ENCODE results near the gene DIPK1A.

DIPK1A gene

DNA sequence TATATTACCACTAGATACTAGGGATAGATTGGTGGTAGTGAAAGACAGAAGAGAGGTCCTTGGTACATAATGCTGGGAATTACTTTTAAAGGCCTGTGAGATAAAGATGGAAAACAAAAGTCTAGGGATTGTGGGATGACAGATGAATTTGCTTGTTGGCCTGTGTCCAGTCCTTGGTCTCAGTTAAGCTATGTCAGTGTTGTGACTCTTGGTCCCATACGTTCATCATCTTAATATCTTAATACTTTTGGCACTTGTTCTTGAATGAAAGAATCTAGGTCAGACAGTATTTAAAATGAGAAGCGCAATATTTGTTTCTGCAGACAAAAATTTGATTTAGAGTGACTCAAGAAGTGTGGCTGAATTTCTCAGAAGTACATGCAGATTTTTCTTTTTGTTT lies 121.8 kb downstream of the DIPK1A start:
- no peak for DNase-seq

DNA sequence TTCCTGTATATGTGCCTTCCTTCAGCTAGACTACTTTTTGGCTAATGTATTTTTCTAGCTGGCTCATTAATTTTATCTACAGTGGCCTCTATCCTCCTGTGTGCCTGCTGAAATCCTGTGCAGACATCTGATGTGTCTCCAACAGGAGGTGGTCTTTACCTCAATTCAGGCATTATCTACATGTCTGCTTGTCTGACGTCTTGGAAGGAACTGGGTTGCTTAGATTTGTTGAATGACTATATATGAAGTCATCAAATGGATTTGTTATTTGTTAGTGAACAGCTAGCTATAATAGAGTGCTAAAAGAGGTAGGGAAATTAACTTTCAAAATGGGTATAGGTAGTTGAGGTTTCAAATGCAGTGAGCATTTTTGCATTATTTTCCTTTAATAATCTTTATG lies 122.7 kb downstream of the DIPK1A start:
- no peak for DNase-seq

DNA sequence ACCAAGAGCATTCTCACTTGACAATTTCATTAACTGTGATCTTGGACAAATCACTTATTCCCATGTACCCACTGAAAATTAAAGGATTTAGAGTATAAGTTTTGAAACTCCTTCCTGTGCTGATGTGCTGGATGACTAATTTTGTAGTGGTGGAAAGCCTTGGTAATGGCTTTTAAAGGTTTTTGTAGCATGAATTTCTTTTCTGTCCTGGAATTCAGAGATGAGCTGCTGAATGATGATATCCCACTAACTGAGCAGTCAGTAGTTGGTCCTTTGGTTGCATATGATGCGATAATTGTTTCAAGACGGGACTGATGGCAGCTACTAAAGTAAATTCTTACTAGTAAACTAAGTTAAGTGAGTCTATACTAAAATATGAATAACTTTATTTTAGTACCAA lies 124.2 kb downstream of the DIPK1A start:
- DNase-seq, result no peak

DNA sequence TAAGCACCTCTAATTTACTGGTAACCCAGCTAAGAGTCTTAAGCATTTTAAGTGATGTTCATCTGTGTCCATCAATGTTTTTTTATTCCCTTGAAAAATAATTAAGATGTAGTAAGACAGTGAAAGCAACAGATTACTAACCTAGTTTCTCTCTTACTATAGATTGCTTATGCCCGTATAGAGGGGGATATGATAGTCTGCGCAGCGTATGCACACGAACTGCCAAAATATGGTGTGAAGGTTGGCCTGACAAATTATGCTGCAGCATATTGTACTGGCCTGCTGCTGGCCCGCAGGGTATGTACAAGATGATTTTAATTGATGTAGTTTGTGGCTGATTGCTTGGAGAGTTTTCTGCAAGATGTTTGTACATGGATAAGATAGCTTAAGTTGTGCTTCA lies 126.6 kb downstream of the DIPK1A start:
- no peak for DNase-seq

DNA sequence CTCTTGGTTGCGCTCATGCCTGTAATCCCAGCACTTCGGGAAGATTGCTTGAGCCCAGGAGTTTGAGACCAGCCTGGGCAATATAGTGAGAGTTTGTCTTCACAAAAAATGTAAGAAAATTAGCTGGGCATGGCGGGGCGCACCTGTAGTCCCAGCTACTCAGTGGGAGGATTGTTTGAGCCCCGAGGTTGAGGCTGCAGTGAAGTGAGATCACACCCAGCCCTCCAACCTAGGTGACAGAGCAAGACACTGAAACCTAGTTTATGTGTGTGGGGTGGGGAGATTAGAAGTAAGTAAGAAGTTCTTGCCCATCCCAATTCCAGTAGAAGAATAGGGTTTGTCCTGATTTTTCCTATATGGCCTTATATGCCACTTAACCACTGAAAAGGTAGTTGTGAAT lies 127.4 kb downstream of the DIPK1A start:
- DNase-seq, result no peak

DNA sequence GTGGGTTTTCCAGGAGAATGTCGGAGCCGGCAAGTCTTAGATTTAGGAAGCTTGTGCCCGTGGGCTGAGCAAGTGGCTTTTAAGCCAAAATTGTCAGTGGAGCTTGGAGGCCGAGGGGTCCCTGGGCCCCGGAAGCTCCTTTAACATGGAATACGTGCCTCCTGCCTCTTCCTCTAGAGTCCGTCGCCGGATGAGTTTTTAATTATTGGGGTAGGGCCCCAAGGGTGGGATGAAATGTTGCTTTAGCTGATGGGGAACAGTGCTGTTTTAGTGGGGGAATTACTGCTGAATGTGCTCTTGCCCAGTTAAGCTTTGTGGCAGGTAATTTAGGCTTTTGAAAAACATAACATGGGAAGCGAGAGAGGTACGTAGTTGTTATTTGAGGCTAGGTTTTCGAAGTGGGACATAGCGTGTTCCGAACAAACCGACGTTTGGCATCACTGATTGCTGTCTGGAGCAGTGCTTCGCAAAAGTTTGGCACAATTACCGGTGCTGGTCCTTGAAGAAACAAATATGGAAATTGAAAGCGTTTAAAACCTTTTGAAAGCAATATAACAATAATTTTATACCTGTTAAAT lies 128.6 kb downstream of the DIPK1A start:
- peak in 1 of 14 donors; percentile 41 for DNase-seq

DNA sequence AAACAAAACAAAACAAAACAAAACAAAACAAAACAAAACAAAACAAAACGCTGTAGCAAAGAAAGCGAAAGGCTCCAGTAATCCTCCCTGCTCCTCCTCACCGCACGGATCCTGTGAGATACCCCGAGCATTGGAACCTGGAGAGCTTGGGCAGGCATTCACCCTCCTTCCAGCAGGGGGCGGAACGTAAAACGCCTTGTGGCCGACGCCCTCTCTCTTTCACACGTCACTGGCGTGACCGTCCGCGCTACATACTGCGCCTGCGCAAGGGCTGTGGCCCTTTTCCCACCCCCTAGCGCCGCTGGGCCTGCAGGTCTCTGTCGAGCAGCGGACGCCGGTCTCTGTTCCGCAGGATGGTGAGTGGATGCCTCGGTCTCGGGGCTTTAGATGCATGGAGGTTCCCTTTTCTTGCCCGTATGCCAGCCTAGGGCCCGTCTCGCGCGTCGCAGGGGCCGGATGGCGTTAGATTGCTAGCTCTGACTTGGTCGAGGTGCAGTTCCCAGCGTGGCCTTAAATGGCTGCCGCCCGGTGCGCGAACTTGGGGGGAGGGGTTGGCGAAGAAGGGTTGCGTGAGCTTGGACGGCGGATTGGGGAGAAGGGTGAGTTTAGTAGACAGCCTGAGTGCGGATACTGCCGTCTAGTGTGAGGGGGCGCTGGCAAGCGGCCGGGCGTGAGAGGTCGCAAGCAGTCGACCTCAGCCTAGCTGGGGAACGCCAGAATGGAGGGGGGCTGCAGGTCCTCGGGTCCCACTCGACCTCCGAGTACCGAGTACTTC lies 129.3 kb downstream of the DIPK1A start, which contains the start of gene RPL5:
TSS of gene RPL5 (plus strand) at position 279 of the 775 bp plus-strand sequence. CDS start at position 354, 75 bp downstream.
- DNase-seq, result peak; percentile 73 to 99 (median 94)

DNA sequence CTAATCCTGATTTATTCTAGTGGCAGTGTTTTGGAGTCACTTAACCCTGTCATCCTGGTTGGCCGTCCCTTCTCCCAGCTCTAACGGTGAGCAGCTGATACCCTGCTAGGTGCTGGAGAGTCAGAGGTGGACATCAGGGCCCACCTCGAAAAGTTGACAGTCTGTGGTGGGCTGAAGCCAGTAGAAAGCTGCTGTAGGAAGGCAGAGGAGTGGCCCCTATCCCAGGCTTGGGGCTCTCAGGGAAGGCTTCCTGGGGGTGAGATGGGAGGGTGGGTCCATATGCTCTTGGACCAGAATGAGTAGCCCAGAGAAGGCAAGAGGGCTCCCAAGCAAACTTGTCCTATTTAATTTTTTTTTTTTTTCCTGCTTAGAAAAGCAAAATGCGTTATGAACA lies 129.9 kb downstream of the DIPK1A start:
- DNase-seq, result peak in 1 of 14 donors; percentile 33

DNA sequence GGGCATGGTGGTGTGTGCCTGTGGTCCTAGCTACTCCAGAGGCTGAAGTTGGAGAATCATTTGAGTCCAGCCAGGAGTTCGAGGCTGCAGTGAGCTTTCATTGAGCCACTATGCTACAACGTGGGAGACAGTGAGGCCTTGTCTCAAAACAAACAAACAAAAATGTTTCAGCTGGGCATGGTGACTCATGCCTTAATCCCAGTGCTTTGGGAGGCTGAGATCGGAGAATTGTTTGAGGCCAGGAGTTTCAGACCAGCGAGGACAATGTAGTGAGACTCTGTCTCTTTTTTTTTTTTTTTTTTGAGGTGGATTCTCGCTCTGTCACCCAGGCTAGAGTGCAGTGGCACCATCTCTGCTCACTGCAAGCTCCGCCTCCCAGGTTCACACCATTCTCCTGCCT lies 134.5 kb downstream of the DIPK1A start:
- DNase-seq, result no peak

DNA sequence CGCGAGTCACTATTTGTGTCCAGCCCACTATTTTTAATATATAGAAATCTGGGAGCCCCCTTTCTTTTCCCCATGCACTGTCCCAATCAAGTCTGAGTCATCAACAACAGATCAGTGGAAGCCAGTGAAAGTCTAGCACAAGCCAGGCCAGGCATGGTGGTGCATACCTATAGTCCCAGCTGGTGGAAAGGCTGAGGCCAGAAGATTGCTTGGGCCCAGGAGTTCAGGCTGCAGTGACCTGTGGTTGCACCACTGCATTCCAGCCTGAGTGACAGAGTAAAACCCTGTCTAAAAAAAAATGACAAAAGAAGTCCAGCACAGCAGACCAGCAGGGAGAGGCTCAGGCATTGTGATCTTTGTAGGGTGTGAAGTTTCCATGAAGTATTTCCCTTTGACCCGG lies 138.4 kb downstream of the DIPK1A start:
- DNase-seq, result no peak

DNA sequence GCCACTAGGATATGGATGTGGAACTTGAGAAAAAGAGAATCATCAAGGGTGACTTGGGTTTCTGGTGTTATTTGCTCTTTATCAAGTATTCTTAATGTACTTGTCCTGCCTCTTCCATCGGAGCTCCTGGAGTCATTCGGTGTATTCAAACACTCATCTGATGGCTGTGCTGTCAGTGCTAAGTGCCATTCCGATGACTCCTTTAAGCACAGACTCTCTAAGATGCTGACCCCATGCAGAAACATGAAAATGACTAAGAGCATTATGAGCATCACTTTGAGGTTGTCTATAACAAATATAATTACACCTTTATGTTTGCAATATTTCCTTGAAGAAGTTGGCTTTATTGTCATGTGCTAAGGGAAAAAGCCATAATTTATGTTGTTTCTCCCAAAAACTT lies 140.7 kb downstream of the DIPK1A start:
- DNase-seq, result no peak

DNA sequence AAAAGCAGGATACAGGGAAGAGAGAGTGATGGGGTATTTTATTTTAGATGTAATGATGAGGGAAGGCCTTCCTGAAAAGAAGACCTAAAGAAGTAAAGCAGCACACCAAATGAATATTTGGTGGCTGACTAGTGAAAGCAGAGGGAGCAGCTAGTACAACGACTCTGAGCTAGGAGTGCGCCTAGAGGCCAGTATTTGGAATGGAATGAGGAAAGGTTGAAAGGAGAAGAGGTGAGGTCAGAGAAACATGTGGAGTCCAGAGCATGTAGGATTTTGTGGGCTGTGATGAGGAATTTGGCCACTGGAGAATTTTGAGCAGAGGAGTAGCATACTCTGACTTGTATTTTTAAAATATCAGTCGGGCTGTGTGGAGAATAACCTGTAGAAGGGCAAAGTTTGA lies 141.2 kb downstream of the DIPK1A start:
- no peak for DNase-seq

DNA sequence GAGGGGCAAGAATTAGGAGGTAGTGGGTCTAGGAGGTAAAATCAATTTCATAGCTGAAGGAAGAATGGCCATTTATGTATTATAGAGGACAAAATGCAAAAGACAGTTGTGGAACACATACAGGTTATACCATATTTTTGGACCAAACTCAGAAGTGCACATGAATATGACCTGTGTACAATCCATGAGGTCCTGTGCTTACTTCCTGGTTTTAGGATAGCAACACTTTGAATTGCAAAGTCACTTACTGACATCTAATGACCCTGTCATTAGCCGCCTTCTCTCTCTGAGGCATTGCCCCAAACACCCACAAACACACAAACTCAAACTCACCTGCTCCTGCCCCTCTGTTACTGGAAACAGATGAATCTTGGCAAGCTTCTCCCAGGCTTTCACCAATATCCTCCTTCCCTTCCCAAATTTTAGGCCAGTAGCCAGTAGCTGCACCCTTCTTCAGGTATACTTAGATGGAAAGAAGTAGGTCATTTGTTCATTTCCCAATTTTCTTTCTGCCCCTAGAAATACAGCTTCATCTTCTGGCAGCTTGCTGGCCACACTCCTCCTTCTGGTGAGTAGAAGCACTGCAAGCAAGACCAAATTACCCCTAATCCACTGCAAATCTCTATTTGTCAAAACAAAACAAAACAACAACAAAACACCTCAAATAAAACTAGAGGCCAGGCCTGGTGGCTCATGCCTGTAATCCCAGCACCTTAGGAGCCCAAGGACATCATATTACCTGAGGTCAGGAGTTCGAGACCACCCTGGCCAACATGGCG lies 143.1 kb downstream of the DIPK1A start:
- DNase-seq, result no peak

DNA sequence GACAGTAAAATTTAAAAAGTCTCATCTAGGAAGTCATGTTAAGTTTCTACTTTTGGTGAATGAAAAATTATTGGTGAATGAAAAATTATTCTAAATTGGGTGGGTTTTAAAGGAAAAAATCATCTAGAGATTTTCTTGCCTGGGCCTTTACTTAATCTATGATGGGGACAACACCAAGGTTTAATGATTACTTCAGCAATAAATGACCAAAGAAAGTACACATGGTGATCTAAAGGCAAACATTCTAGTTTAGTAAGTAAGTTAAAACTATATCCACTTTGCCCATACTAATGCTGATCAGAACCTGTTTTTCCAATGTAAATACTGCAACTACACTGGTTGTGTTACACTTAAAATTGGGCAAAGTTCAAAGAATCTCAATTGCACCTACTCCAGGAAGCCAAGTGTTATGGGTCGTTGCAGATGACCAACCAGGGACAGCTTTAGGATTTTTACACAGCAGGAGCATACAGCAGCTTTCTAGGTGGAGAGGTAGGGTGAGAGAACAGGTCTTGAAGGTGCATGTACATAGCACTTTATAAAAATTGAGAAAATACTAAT lies 144.0 kb downstream of the DIPK1A start:
- DNase-seq, result no peak

DNA sequence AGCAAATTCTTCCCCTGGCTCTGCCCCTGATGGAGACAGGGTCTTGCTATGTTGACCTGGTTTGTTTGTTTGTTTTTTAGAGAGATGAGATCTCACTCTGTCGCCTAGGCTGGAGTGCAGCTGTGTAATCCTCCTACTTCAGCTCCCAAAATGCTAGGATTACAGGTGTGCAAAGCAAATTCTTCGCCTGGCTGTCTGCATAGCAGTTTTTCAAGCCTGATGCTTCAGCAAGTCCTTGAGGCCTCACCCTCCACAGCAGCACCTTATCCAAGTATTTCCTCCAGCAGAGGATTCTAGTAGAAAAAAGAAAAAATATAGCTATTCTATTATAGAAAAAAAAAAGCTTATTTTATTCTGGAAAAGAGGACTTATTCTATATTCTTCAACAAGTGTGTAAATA lies 144.5 kb downstream of the DIPK1A start:
- no peak for DNase-seq

DNA sequence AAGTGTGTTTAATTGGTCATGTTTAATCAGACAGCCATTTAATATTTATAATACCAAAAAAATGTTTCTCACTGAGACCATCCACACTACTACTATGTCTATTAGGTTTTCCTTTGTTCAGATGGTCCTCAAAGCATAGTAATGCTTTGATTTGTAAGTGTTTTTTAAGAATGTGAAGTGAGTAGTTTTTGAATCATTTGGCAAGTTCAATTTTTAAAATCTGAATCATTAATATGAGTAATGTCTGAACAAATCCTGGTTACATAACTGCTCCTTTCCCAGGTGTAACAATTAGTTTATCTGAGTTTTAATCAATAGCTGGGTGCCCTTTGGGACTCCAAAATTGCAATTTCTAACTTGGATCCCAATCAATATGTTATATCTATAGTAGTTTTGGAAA lies 152.9 kb downstream of the DIPK1A start:
- DNase-seq, result no peak

DNA sequence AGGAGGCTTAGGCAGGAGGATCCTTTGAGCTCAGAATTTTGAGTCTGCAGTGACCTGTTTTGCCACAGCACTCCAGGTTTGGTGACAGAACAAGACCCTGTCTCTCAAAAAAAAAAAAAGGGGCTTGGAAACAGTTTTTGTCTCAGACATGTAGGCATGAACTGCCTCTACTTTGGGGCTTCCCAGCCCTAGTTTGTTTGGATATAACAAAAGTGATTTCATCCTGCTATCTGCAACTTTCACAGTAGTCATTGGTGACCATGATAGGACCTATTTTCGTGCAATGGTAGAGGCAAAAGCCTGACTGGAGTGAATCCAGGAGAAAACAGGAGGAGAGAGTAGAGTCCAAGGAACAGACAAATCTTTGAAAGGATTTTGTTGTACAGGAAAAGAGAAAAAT lies 156.0 kb downstream of the DIPK1A start:
- no peak for DNase-seq

DNA sequence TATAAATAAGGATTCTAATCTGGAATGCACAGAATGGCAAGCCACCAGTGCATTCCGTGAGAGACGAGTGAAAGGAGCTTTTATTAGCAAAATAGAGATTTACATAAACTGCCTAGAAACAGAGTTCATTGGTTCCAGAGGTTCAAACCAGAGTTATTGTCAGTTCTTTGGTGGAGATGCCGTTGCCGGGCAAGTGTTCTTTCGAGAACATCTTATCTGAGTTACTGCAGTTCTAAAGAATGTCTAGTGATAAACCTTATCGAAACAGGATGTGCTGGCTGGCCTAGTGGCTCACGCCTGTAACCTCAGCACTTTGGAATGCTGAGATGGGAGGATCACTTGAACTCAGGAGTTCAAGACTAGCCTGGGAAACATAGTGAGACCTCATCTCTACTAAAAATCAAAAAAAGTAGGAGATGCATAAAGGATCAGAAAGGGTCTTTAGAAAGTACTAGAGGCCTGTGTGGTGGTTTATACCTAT lies 156.5 kb downstream of the DIPK1A start:
- peak in 10 of 14 donors; percentile 2 to 40 (median 12) for DNase-seq

DNA sequence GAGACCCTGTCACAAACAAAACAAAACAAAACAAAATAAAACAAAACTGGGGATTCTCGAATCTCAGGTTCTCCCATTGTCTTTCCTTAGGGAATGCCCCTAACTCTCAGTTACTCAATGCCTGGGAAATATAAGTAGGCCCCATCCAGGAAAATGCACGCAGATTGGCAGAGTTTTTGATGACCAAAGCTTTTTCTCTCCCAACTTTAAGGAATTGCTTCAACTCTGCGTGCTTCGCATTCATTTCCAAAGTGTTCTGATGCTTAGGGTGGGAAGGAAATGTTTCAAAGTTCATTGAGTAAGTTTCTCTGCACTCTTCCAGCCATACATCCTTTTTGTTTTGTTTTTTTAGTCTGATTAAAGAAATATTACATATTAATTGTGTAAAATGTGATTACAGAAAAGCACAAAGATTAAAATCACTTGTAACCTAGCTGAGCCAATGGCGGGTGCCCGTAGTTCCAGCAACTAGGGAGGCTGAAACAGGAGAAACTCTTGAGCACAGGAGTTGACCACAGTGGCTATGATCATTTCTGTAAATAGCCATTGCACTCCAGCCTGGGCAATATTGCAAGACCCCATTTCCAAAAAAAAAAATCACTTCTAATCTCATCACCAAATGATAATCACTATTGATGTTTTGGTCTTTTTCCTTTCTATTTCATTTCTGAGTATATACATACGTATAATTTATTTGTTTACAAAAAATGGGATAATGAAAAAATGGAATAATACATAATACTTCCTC lies 157.9 kb downstream of the DIPK1A start:
- DNase-seq, result no peak

DNA sequence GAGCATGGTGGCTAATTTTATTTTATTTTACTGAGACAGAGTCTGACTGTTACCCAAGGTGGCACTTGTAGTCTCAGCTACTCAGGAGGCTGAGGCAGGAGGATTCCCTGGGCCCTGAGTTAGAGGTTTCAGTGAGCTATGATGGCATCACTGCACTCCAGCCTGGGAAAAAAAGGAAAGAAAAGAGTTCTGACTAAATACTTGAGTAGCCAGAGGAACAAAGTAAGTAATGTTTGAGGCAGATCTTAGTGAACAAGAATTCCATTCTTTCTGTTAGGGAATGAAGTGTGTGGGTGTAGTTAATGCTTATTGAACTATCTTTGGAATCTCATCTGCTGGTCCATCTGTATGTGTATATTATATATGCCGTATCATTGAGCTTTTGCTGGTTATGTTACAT lies 163.3 kb downstream of the DIPK1A start:
- DNase-seq, result no peak

DNA sequence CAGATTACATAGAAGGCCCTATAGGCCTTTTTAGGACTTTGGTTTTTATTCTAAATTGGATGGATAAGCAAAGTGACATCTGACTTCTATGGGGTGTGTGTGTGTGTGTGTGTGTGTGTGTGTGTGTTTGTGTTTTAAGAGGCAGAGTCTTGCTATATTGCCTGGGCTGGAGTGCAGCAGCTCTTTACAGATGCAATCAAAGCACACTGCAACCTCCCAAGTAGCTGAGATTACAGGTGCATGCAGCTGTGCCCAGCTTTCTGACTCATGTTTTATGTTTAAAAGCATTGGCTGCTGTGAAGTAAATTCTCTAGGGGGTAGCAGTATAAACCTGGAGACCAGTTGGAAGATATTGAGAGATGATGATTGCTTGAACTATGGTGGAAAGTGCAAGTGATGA lies 164.0 kb downstream of the DIPK1A start:
- DNase-seq, result no peak

DNA sequence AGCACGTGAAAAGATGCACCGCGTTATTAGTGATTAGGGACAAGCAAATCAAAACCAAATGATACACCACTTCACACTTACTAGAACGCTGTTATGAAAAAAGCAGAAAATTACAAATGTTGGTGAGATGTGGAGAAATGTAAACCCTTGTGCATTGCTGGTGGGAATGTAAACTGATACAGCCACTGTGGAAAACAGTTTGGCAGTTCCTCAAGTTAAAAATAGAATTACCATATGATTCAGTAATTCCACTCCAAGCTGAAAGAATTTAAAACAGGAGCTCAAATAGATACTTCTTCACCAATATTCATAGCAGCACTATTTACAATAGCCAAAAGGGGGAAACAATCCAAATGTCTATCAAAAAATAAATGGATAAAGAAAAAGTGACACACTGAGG lies 166.1 kb downstream of the DIPK1A start:
- no peak for DNase-seq
